IMR-90 (cell line): ENCODE results near the gene FBH1. TPM values are rescaled to one million over a fixed set of nuclear protein-coding genes. Genes with fewer than 3 reads are reported as not detected.

Experiments used
- ATAC-seq: fragments of 200-7000 bp; cut with Tn5 transposase; 2 replicates; pipeline ENCODE4 v1.9.1; 2020; ENCODE audit warnings: low read depth, mild to moderate bottlenecking, moderate library complexity
- BruUV-seq: library from RNA; stranded (reverse); fragments of 400-500 nt; replicated peaks from 2 replicates; lab custom pipeline; 2021; lab: Mats Ljungman, UMichigan
- CTCF ChIA-PET: fragments of 300-600 bp; formaldehyde crosslinking; extraction: SDS; loops from one replicate; lab custom pipeline; 2021; ENCODE audit warnings: antibody characterized with exemption; lab: Yijun Ruan, JAX
- POLR2A ChIA-PET: fragments of 300-600 bp; sonication (Branson Sonifier 250); formaldehyde crosslinking; loops from one replicate; lab custom pipeline; 2022; ENCODE audit warnings: antibody characterized with exemption; ENCODE audit not compliant: unreplicated experiment; lab: Charles Lee
- DNase-seq: peaks from one replicate; pipeline ENCODE4 v3.0.0; 2013
- H2AFZ ChIP-seq: replicated peaks from 2 replicates; pipeline ENCODE3; 2013; ENCODE audit warnings: low read length, mild to moderate bottlenecking; ENCODE audit not compliant: poor library complexity
- H2AK5ac ChIP-seq: 2 replicates; pipeline ENCODE4 v1.6.1; 2013; ENCODE audit warnings: low read depth, low read length, inconsistent platforms
- H2AK9ac ChIP-seq: replicated peaks from 2 replicates; pipeline ENCODE3; 2013; ENCODE audit warnings: mild to moderate bottlenecking, low read depth, low read length, moderate library complexity; ENCODE audit not compliant: poor library complexity
- H2BK120ac ChIP-seq: 2 replicates; pipeline ENCODE4 v1.6.1; 2013; ENCODE audit warnings: low read depth, low read length, inconsistent platforms
- H2BK15ac ChIP-seq: 3 replicates; pipeline ENCODE4 v1.6.1; 2013; ENCODE audit warnings: low read depth, low read length, inconsistent platforms
- H2BK20ac ChIP-seq: 2 replicates; pipeline ENCODE4 v1.6.1; 2013; ENCODE audit warnings: low read depth, mild to moderate bottlenecking, inconsistent platforms, low read length, moderate library complexity
- H2BK5ac ChIP-seq: 2 replicates; pipeline ENCODE4 v1.6.1; 2013; ENCODE audit warnings: mild to moderate bottlenecking, low read depth, low read length, inconsistent platforms; ENCODE audit not compliant: poor library complexity, severe bottlenecking
- H3K14ac ChIP-seq: replicated peaks from 2 replicates; pipeline ENCODE4 v1.6.1; 2013; ENCODE audit warnings: low read depth, low read length, inconsistent platforms
- H3K18ac ChIP-seq: 2 replicates; pipeline ENCODE4 v1.6.1; 2013; ENCODE audit warnings: low read depth, low read length, control low read depth
- H3K23ac ChIP-seq: 2 replicates; pipeline ENCODE4 v1.6.1; 2013; ENCODE audit warnings: low read depth, low read length, inconsistent platforms
- H3K27ac ChIP-seq: 2 replicates; pipeline ENCODE4 v1.5.1; 2013; ENCODE audit warnings: mild to moderate bottlenecking, control low read depth, low read length; ENCODE audit not compliant: insufficient read depth
- H3K27me3 ChIP-seq: 2 replicates; pipeline ENCODE4 v1.6.1; 2013; ENCODE audit warnings: low read length; ENCODE audit not compliant: control insufficient read depth, insufficient read depth
- H3K36me3 ChIP-seq: 2 replicates; pipeline ENCODE4 v1.6.1; 2013; ENCODE audit warnings: low read length, mixed read lengths; ENCODE audit not compliant: control insufficient read depth, insufficient read depth
- H3K4ac ChIP-seq: 2 replicates; pipeline ENCODE4 v1.6.1; 2013; ENCODE audit warnings: low read depth, low read length, inconsistent platforms
- H3K4me1 ChIP-seq: 2 replicates; pipeline ENCODE4 v1.6.1; 2013; ENCODE audit warnings: low read length, mixed read lengths; ENCODE audit not compliant: control insufficient read depth, insufficient read depth
- H3K4me2 ChIP-seq: 2 replicates; pipeline ENCODE4 v1.6.1; 2013; ENCODE audit warnings: low read depth, mild to moderate bottlenecking, control low read depth, low read length, moderate library complexity
- H3K4me3 ChIP-seq: 2 replicates; pipeline ENCODE4 v1.5.1; 2013; ENCODE audit warnings: low read depth, mild to moderate bottlenecking, control low read depth, low read length, moderate library complexity; ENCODE audit not compliant: insufficient read depth
- H3K56ac ChIP-seq: 2 replicates; pipeline ENCODE4 v1.6.1; 2013; ENCODE audit warnings: low read length, inconsistent platforms; ENCODE audit not compliant: insufficient read depth; ENCODE audit errors: extremely low read depth
- H3K79me1 ChIP-seq, 2 experiments: 2 replicates each; pipeline ENCODE4 v1.6.1; 2013; ENCODE audit warnings: low read length in 2 of 2, inconsistent platforms in 1 of 2, low read depth in 1 of 2
- H3K9ac ChIP-seq: 2 replicates; pipeline ENCODE4 v1.6.1; 2013; ENCODE audit warnings: low read depth, low read length, control low read depth
- H3K9me1 ChIP-seq: 2 replicates; pipeline ENCODE4 v1.6.1; 2013; ENCODE audit warnings: low read length, inconsistent platforms; ENCODE audit not compliant: insufficient read depth
- H3K9me3 ChIP-seq: 2 replicates; pipeline ENCODE4 v1.6.1; 2013; ENCODE audit warnings: low read length; ENCODE audit not compliant: control insufficient read depth, insufficient read depth
- H4K20me1 ChIP-seq: 2 replicates; pipeline ENCODE4 v1.6.1; 2013; ENCODE audit warnings: low read length, inconsistent platforms; ENCODE audit not compliant: insufficient read depth
- H4K5ac ChIP-seq: 2 replicates; pipeline ENCODE4 v1.6.1; 2013; ENCODE audit warnings: mild to moderate bottlenecking, low read depth, low read length, control low read depth
- H4K8ac ChIP-seq, 2 experiments: 2 replicates each; pipeline ENCODE4 v1.6.1; 2013; ENCODE audit warnings: low read depth in 2 of 2, low read length in 2 of 2, control low read depth in 1 of 2, inconsistent platforms in 1 of 2
- H4K91ac ChIP-seq: 2 replicates; pipeline ENCODE4 v1.6.1; 2013; ENCODE audit warnings: low read depth, low read length, inconsistent platforms; ENCODE audit not compliant: insufficient read depth
- CHD1 ChIP-seq: IDR thresholded peaks from 2 replicates; pipeline ENCODE4 v1.6.1; 2012; ENCODE audit warnings: low read depth, low read length, improper control_type of control experiment
- NFE2L2 ChIP-seq: fragments of 150-350 bp; IDR thresholded peaks from 2 replicates; pipeline ENCODE4 v1.6.1; 2016; ENCODE audit warnings: low read depth, mild to moderate bottlenecking, low read length
- RFX5 ChIP-seq: IDR thresholded peaks from 2 replicates; pipeline ENCODE4 v1.8.0; 2012; ENCODE audit warnings: low read depth, mild to moderate bottlenecking, low read length, moderate library complexity
- SMC3 ChIP-seq: fragments of 150-350 bp; IDR thresholded peaks from 2 replicates; pipeline ENCODE4 v1.6.1; 2016; ENCODE audit warnings: low read depth, mild to moderate bottlenecking, antibody characterized with exemption, low read length, moderate library complexity
- WGBS, 2 experiments: methylation state at CpG; one replicate each; pipeline versions ENCODE4 v1.1.5 to v1.1.7; 2013; ENCODE audit warnings: missing lambda C conversion rate in 2 of 2; ENCODE audit not compliant: insufficient read length in 1 of 2; ENCODE audit errors: extremely low coverage in 2 of 2; 5-methylcytosine and 5-hydroxymethylcytosine counted together
- dilution Hi-C: fragments of 300-500 bp; cut with HindIII; formaldehyde crosslinking; loops from one replicate; pipeline ENCODE4 v1.14.3; 2018; ENCODE audit warnings: low sequenced_read_pairs; ENCODE audit not compliant: unreplicated experiment
- in situ Hi-C: fragments of 300-500 bp; cut with MboI; formaldehyde crosslinking; loops from 3 replicates; pipeline ENCODE4 v1.14.3; 2019; ENCODE audit warnings: low sequenced_read_pairs, inconsistent platforms, mixed read lengths
- intact Hi-C: fragments of 100-400 bp; cut with micrococcal nuclease; formaldehyde crosslinking; loops from 2 replicates; pipeline ENCODE4 v1.10.0; 2022
- polyA plus RNA-seq, 3 experiments: library from polyadenylated mRNA; depleted of rRNA; stranded (reverse); fragments of >200 nt; gene quantifications; 2 replicates each; pipeline ENCODE4 v1.2.3, GENCODE V29; 2012; ENCODE audit warnings: low replicate concordance in 1 of 3
- total RNA-seq: library from RNA; depleted of rRNA; stranded (reverse); fragments of >200 nt; gene quantifications from 2 replicates; pipeline ENCODE4 v1.2.3, GENCODE V29; 2012
- TF ChIP-seq, protein P1 (sequence below): fragments of 150-350 bp; IDR thresholded peaks from 2 replicates; pipeline ENCODE4 v1.6.1; 2017; ENCODE audit warnings: mild to moderate bottlenecking, antibody characterized with exemption, low read length, low read depth

FBH1 gene
- total and polyA plus RNA-seq, 2 of the 4 experiments (the other 2 are of a cell fraction), result 59.3 to 72.2 TPM

GRCh38 chr10:5871596-5871995 is 18.4 kb upstream of the FBH1 start:
- Histone ChIP-seq H3K18ac (no peak overlapping the region), H4K91ac (no peak overlapping the region), H3K9me3 (peaks cover 3% of the 10 kb centered on the region), H3K79me1 (peaks cover 0 to 5% of the 10 kb centered on the region in 2 experiments; a peak in 1 of 4 replicates), H3K56ac (no peak overlapping the region), H2AFZ (peak overlapping the region; percentile 68), H3K27me3 (no peaks in the 10 kb centered on the region), H2AK5ac (no peak overlapping the region; the same call in 1 of the 2 replicates), H3K14ac (no peak overlapping the region; the same call in 1 of the 2 replicates), H3K4ac (0 out of 2 replicates have a peak overlapping the region, but pooled peaks have one; percentile 13), H3K9ac (no peak overlapping the region), H3K36me3 (peaks cover 14% of the 10 kb centered on the region), H2BK20ac (no peak overlapping the region), H3K23ac (no peak overlapping the region), H2BK120ac (no peak overlapping the region), H3K4me3 (no peak overlapping the region), H3K4me2 (no peak overlapping the region), H2BK15ac (no peak overlapping the region), H4K8ac (peak overlapping the region in 1 of 2 experiments; percentile 40; a peak in 1 of 4 replicates), H2BK5ac (no peak overlapping the region), H4K5ac (no peak overlapping the region), H3K4me1 (0 out of 2 replicates have a peak, but pooled peaks cover 4% of the 10 kb centered on the region), H4K20me1 (no peaks in the 10 kb centered on the region), H3K27ac (no peak overlapping the region), H2AK9ac (no peak overlapping the region), H3K9me1 (peaks cover 4% of the 10 kb centered on the region; the same call in 1 of the 2 replicates)
- intact Hi-C loops, result loop anchor here (5.0 kb wide), 1 partner anchor 429 kb away; no protein-coding TSS in a partner anchor
- ChIA-PET POLR2A (no interaction called here), CTCF (interaction anchor here (0.5 kb wide), 1 partner anchor 242 kb away, joined by 4 read pairs; no protein-coding TSS in a partner anchor)
- dilution Hi-C loops, result no loop called here
- BruUV-seq, result no TSS peak
- peak; percentile 77 for DNase-seq
- TF ChIP-seq, protein P1, sequence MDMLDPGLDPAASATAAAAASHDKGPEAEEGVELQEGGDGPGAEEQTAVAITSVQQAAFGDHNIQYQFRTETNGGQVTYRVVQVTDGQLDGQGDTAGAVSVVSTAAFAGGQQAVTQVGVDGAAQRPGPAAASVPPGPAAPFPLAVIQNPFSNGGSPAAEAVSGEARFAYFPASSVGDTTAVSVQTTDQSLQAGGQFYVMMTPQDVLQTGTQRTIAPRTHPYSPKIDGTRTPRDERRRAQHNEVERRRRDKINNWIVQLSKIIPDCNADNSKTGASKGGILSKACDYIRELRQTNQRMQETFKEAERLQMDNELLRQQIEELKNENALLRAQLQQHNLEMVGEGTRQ, result no peak
- TF ChIP-seq SMC3 (no peak), NFE2L2 (no peak), CHD1 (no peak), RFX5 (no peak)
- ATAC-seq, result peak; percentile 79
- WGBS, 2 experiments, result 86% methylated on average over 1 of the region's 5 CpGs; no CpG with 5 or more reads in 1 of the 2 experiments
- in situ Hi-C loops, result loop anchor here (25.0 kb wide), 2 partner anchors 409 to 1034 kb away; partner anchors contain the start of gene AKR1E2
